Activated naive CD4-positive, alpha-beta T cell treated with anti-CD3 and anti-CD28 coated beads for 36 hours (primary cell): Measurements from ENCODE around the gene RTL10. TPM values are rescaled to one million over a fixed set of nuclear protein-coding genes. Genes with fewer than 3 reads are reported as not detected.

Source experiments
- CTCF ChIA-PET: fragments of 350-600 bp; sonication (Branson Sonifier 250); formaldehyde crosslinking; loops from one replicate; lab custom pipeline; 2021; ENCODE audit warnings: antibody characterized with exemption; lab: Charles Lee
- DNase-seq: peaks from one replicate; pipeline ENCODE4 v3.0.0-alpha.2; 2020
- H3K27ac Mint-ChIP-seq: one replicate; pipeline ENCODE4 v1.8.0; 2021; ENCODE audit warnings: mild to moderate bottlenecking, mixed read lengths
- H3K27me3 Mint-ChIP-seq: one replicate; pipeline ENCODE4 v1.8.0; 2021; ENCODE audit warnings: low read depth, mixed read lengths
- H3K36me3 Mint-ChIP-seq: one replicate; pipeline ENCODE4 v1.8.0; 2021; ENCODE audit warnings: low read depth, mixed read lengths
- H3K4me1 Mint-ChIP-seq: one replicate; pipeline ENCODE4 v1.8.0; 2021; ENCODE audit warnings: low read depth, mixed read lengths
- H3K4me3 Mint-ChIP-seq: one replicate; pipeline ENCODE4 v1.8.0; 2021; ENCODE audit warnings: mild to moderate bottlenecking, moderate library complexity, mixed read lengths
- H3K9me3 Mint-ChIP-seq: one replicate; pipeline ENCODE4 v1.8.0; 2021; ENCODE audit warnings: mixed read lengths
- intact Hi-C: fragments of 100-400 bp; cut with micrococcal nuclease; formaldehyde crosslinking; loops from one replicate; pipeline ENCODE4 v1.15.1; 2023
- total RNA-seq, 2 experiments: library from RNA; stranded (reverse); gene quantifications; one replicate each; pipeline ENCODE4 v1.2.3, GENCODE V29; 2021

RTL10 gene
- total RNA-seq, 2 experiments from 2014 or later, result 10.9 to 11.9 TPM

DNA sequence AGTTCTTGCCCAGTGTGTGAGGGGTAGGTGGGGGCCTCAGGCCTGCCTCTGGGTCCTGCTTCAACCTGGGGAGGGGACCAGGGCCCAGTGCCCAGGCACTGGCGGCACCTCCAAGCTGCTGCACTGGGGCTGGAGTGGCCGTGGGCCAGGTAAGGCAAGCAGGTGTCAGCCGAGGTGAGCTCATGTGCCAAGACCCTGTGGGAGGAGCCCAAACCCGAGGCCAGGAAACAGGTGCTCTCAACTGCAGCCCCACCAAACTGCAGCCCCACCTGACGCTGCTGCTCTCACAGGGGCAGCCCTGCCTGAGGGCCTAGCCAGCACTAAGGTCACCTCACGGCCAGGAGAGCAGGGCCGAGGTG lies 18.1 kb upstream of the RTL10 start:
- H3K27ac Mint-ChIP-seq, result no peak overlapping the region
- CTCF ChIA-PET, result no interaction called here
- peaks cover 15% of the 10 kb centered on the region for H3K4me1 Mint-ChIP-seq
- intact Hi-C loops, result no loop called here
- peak; percentile 3 for DNase-seq
- H3K36me3 Mint-ChIP-seq, result no peaks in the 10 kb centered on the region
- no peaks in the 10 kb centered on the region for H3K9me3 Mint-ChIP-seq
- H3K27me3 Mint-ChIP-seq, result no peaks in the 10 kb centered on the region
- no peak overlapping the region for H3K4me3 Mint-ChIP-seq

- Mint-ChIP-seq H3K36me3 (no peaks in the 10 kb centered on the region), H3K4me1 (peaks cover 13% of the 10 kb centered on the region), H3K4me3 (no peak overlapping the region), H3K27ac (no peak overlapping the region), H3K27me3 (no peaks in the 10 kb centered on the region), H3K9me3 (no peaks in the 10 kb centered on the region)
- intact Hi-C loops, result no loop called here
- peak; percentile 3 for DNase-seq
- CTCF ChIA-PET, result no interaction called here
Measured at GRCh38 chr22:19871845-19872778, 17.4 kb upstream of the RTL10 start.

DNA sequence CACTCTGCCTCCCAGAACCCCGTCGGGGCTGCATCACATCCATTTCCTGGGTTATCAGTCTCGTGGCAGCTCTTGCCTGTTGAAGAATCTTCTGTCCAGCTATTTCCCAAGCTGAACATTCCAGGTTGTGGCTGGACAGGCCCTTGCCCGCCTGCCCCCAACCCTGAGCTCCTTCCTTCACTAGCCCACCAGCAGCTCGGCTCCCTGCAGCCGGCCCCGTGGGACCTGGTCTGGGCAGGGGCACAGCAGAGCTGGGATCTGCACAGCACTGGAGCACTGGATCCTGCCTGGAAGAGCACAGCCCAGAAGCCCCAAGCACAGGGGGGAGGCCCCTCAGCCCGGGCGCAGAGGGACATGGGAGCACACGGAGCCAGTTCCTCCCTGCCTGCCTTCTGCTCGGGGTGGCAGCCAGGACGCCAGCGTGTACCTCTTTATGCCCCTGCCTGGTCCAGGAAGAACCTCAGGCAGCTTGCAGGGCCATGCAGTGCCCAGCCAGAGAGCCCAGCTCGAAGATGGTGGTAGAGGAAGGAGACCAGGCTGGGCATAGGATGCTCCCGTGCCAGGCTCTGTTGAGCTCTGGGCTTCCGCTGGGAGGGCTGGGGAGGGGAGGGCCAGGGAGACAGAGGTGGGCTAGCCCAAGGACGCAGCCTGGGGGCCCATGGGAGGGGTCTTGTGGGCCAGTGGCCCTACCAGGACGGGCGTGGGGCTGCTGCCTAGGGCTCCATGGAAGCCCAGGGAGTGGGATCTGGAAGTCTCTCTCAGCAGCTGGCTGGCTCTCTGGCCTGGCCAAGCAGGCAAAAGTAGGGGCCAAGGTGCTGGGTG lies 16.6 kb upstream of the RTL10 start:
- Mint-ChIP-seq H3K9me3 (no peaks in the 10 kb centered on the region), H3K4me1 (peaks cover 13% of the 10 kb centered on the region), H3K4me3 (no peak overlapping the region), H3K36me3 (no peaks in the 10 kb centered on the region), H3K27me3 (no peaks in the 10 kb centered on the region), H3K27ac (no peak overlapping the region)
- peak; percentile 2 for DNase-seq
- intact Hi-C loops, result no loop called here
- CTCF ChIA-PET, result interaction anchor here (1.1 kb wide), 1 partner anchor 14 kb away, joined by 3 read pairs; no protein-coding TSS in a partner anchor

DNA sequence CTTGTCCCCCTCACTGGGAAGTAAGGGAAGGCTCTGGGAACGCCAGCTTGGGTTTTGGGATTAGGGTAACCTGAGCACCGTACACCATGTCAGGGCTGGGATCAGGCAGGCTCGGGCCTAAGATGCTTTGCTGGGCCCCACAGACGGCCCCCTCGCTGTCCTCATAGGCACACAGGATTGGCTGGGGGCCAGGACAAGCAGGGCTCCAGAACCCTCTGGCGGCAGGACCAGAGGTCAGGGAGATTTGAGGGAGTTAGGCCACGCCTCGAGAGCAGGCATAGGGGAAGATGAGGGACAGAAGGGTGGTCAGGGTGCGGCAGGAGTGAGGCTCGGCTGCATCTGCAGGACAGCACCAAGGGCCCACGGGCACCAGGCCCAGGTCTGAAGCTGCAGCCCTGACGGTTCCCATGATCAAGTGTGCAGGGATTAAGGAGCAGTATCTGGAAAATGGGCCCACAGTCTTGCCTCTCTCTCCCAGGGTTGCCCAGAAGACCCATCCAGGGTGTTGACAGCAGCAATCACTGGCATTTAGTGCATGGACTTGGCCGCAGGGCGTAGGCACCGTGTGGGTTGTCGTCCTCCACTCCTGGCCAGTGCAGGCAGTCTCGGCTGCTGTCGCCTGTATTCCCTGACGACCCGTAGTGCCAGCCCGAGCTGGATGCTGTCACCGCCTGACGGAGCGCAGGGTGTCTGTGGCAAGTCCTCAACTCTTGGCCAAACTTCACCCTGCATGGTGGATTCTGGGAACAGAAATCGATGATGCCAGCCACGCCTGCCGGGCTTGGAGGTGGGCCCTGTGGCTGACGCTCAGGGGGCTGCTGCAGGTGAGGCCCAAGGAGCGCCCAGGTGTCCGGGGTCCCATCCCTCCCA lies 15.7 kb upstream of the RTL10 start:
- no peak overlapping the region for H3K27ac Mint-ChIP-seq
- peaks cover 13% of the 10 kb centered on the region for H3K4me1 Mint-ChIP-seq
- CTCF ChIA-PET, result interaction anchor here (1.1 kb wide), 1 partner anchor 15 kb away, joined by 3 read pairs; no protein-coding TSS in a partner anchor
- H3K36me3 Mint-ChIP-seq, result no peaks in the 10 kb centered on the region
- intact Hi-C loops, result no loop called here
- peak; percentile 2 for DNase-seq
- no peak overlapping the region for H3K4me3 Mint-ChIP-seq
- H3K27me3 Mint-ChIP-seq, result no peaks in the 10 kb centered on the region
- no peaks in the 10 kb centered on the region for H3K9me3 Mint-ChIP-seq

DNA sequence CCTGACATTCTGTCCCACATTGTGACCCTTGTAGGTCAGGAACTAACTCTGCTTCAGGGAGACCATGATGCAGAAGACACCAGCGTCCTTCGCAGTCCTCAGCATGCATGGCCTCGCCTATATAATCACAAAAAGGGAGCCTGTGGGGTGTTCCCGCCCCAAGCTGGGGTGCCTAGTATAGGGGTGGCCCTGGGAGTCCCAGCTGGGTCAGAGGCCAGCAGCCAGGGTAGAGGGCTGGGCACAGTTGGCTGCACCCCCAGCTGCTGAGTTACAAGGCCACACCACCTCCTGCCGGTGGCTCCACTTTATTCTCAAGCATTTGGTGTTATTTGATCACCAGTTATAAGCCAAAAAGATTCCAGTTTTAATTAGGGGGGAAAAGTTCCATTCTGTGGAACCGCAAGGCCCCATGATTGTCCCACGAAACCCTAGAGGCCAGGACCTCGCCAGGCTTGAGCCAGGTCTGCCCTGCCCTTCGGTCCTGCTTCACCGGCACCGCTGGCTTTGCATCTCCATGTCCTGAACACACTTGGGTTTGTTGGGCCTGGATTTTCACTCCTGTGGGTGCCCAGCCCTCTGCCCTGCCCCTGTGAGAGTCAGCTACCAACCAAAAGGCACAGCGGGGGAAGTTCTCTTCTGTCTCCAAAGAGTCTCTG lies 15.0 kb upstream of the RTL10 start:
- CTCF ChIA-PET, result no interaction called here
- no peak for DNase-seq
- intact Hi-C loops, result no loop called here
- no peaks in the 10 kb centered on the region for H3K27me3 Mint-ChIP-seq
- no peaks in the 10 kb centered on the region for H3K9me3 Mint-ChIP-seq
- peaks cover 11% of the 10 kb centered on the region for H3K4me1 Mint-ChIP-seq
- H3K36me3 Mint-ChIP-seq, result no peaks in the 10 kb centered on the region
- H3K27ac Mint-ChIP-seq, result no peak overlapping the region
- H3K4me3 Mint-ChIP-seq, result no peak overlapping the region

- H3K27ac Mint-ChIP-seq, result no peak overlapping the region
- no peak overlapping the region for H3K4me3 Mint-ChIP-seq
Measured at GRCh38 chr22:19868773-19869471, 14.2 kb upstream of the RTL10 start.

DNA sequence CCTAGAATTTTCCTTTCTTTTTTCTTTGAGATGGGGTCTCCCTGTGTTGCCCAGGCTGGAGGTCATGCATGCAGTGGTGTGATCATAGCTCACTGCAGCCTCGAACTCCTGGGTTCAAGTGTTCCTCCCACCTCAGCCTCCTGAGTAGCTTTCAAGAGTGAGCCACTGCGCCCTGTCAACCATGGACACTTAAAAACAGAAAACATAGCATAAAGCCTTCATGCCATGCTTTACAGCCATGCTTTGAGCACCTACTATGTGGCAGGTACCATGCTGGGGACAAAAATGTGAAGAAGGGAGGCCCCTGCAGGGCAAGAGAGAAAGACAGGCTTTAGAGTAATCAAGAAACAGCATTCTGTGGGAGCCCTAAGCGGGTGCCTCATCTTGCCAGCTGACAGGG lies 13.7 kb upstream of the RTL10 start:
- no peak overlapping the region for H3K27ac Mint-ChIP-seq
- peak; percentile 2 for DNase-seq
- H3K27me3 Mint-ChIP-seq, result no peaks in the 10 kb centered on the region
- H3K4me3 Mint-ChIP-seq, result no peak overlapping the region
- no peaks in the 10 kb centered on the region for H3K36me3 Mint-ChIP-seq
- no peaks in the 10 kb centered on the region for H3K9me3 Mint-ChIP-seq
- CTCF ChIA-PET, result interaction anchor here (0.7 kb wide), 1 partner anchor 70 kb away, joined by 3 read pairs; no protein-coding TSS in a partner anchor
- intact Hi-C loops, result no loop called here
- peaks cover 4% of the 10 kb centered on the region for H3K4me1 Mint-ChIP-seq

More at GRCh38 chr22:19868773-19869471, 14.2 kb upstream of the RTL10 start:
- Mint-ChIP-seq H3K36me3 (no peaks in the 10 kb centered on the region), H3K9me3 (no peaks in the 10 kb centered on the region), H3K4me1 (peaks cover 4% of the 10 kb centered on the region), H3K27me3 (no peaks in the 10 kb centered on the region)
- CTCF ChIA-PET, result interaction anchor here (0.7 kb wide), 1 partner anchor 70 kb away, joined by 3 read pairs; no protein-coding TSS in a partner anchor
- intact Hi-C loops, result no loop called here
- DNase-seq, result no peak

- Mint-ChIP-seq H3K36me3 (no peaks in the 10 kb centered on the region), H3K4me3 (no peak overlapping the region), H3K27ac (no peak overlapping the region), H3K4me1 (peaks cover 4% of the 10 kb centered on the region), H3K27me3 (no peaks in the 10 kb centered on the region), H3K9me3 (no peaks in the 10 kb centered on the region)
- intact Hi-C loops, result no loop called here
- CTCF ChIA-PET, result no interaction called here
- DNase-seq, result no peak
Measured at GRCh38 chr22:19867617-19868016, 12.9 kb upstream of the RTL10 start.

GRCh38 chr22:19866665-19867009 lies 12.0 kb upstream of the RTL10 start:
- DNase-seq, result no peak
- Mint-ChIP-seq H3K36me3 (no peaks in the 10 kb centered on the region), H3K9me3 (no peaks in the 10 kb centered on the region), H3K27me3 (no peaks in the 10 kb centered on the region), H3K4me3 (no peak overlapping the region), H3K4me1 (peaks cover 4% of the 10 kb centered on the region), H3K27ac (no peak overlapping the region)
- intact Hi-C loops, result no loop called here
- CTCF ChIA-PET, result interaction anchor here (0.6 to 1.2 kb wide), 3 partner anchors 24 to 34 kb away, joined by 3 to 4 read pairs (median 3); no protein-coding TSS in a partner anchor

DNA sequence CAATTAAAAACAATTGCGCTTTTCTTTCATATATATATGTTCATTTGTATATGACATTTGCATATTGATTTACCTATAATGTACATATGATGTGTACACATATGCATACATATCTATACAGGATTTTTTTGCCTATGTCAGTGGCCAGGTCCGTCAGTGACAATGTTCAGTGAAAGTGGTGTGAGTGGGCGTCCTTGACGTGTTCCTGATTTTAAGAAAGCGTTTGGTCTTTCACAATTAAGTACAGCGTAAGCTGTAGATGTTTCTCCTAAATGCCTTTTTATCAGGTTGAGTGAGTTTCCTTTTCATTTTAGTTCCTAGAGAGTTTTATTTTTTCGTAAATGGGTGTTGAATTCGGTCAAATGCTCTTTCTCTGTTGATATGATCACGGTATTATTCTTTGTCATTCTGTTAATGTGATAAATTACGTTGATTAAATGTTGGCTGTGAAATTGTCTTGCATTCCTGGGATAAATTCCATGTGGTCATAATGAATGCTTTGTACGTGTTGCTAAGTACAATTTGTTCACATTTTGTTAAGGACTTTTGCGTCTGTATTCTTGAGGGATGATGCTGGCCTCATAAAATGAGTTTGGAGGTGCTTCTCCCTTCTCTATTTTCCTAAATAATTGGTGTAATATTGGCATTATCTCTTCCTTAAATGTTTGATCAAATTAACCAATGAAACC lies 10.6 kb upstream of the RTL10 start:
- no peak for DNase-seq
- Mint-ChIP-seq H3K27ac (no peak overlapping the region), H3K9me3 (no peaks in the 10 kb centered on the region), H3K4me3 (no peak overlapping the region), H3K27me3 (no peaks in the 10 kb centered on the region), H3K36me3 (no peaks in the 10 kb centered on the region), H3K4me1 (peaks cover 4% of the 10 kb centered on the region)
- intact Hi-C loops, result no loop called here
- CTCF ChIA-PET, result interaction anchor here (1.3 to 1.8 kb wide), 3 partner anchors 10 to 135 kb away, joined by 4 to 7 read pairs (median 6); no protein-coding TSS in a partner anchor
